K562 (cell line): ENCODE measurements around the gene CD164L2. TPM values are rescaled to one million over a fixed set of nuclear protein-coding genes. Genes with fewer than 3 reads are reported as not detected.
A peak's percentile ranks its signal among the peaks of the same experiment; 100 is the strongest.

Experiments
- ARID2 ChIP-seq: fragments of 450-650 bp; IDR thresholded peaks from 2 replicates; pipeline ENCODE4 v1.6.1; 2017; ENCODE audit warnings: antibody characterized with exemption, mild to moderate bottlenecking
- TBL1XR1 ChIP-seq, 2 experiments: IDR thresholded peaks; 2 replicates each; pipeline ENCODE4 v1.6.1; 2012; ENCODE audit warnings: improper control_type of control experiment in 2 of 2, low read length in 2 of 2, mild to moderate bottlenecking in 1 of 2
- ZNF23 ChIP-seq: fragments of 250-450 bp; sonication (Bioruptor Pico); IDR thresholded peaks from 2 replicates; pipeline ENCODE4 v1.4.0; 2020; ENCODE audit warnings: mild to moderate bottlenecking
- polyA plus RNA-seq, 8 experiments: library from polyadenylated mRNA; depleted of rRNA in 4 of 8; stranded (reverse) in 5 of 8; unstranded in 3 of 8; fragments of >200 nt; fragmentation: Nextera tagmentation in 2 of 8; fragmentation: Illumina TruSeq in 1 of 8; extraction: Ambion mirVana in 2 of 8; extraction: Trizol in 1 of 8; gene quantifications; 2 replicates each; pipeline versions ENCODE4 v1.2.1 to v1.2.3, GENCODE V29; 2011 to 2014; ENCODE audit warnings: inconsistent platforms in 1 of 8, missing spikeins in 1 of 8
- total RNA-seq, 7 experiments: library from RNA; depleted of rRNA in 6 of 7; stranded (reverse); fragments of >200 nt in 6 of 7; fragmentation: Illumina TruSeq in 2 of 7; extraction: Trizol in 2 of 7; gene quantifications; 2 replicates each; pipeline versions ENCODE4 v1.2.1 to v1.2.3, GENCODE V29; 2011 to 2021; ENCODE audit warnings: low replicate concordance in 1 of 7
- TF ChIP-seq, protein P1 (sequence below): IDR thresholded peaks from 2 replicates; pipeline ENCODE4 v1.6.1; 2012; ENCODE audit warnings: low read depth, low read length, improper control_type of control experiment, borderline replicate concordance
- TF ChIP-seq, protein P2 (sequence below), 2 experiments: fragments of 150-350 bp in 1 of 2; IDR thresholded peaks; 2 replicates each; pipeline ENCODE4 v1.6.1; 2012 to 2016; ENCODE audit warnings: low read depth in 2 of 2, low read length in 2 of 2, mild to moderate bottlenecking in 1 of 2, moderate library complexity in 1 of 2
- TF ChIP-seq, protein P3 (sequence below): sonication (generic); formaldehyde crosslinking; IDR thresholded peaks from 2 replicates; pipeline ENCODE4 v1.8.1; 2023; ENCODE audit warnings: mild to moderate bottlenecking, missing genetic modification reagents
- TF ChIP-seq, protein P4 (sequence below), 2 experiments: fragments of 450-650 bp in 1 of 2; sonication (generic) in 1 of 2; formaldehyde crosslinking in 1 of 2; IDR thresholded peaks; 2 replicates each; pipeline versions ENCODE4 v1.7.1 to v1.9.0; 2016 to 2022; ENCODE audit warnings: inconsistent platforms in 1 of 2, mild to moderate bottlenecking in 1 of 2, missing genetic modification reagents in 1 of 2

Gene CD164L2
- total and polyA plus RNA-seq, 9 of the 15 experiments (the other 6 are each of a cell fraction or from before 2014, with no cell fraction given) = 0.08 to 0.92 (median 0.38) TPM; not detected in 1

DNA sequence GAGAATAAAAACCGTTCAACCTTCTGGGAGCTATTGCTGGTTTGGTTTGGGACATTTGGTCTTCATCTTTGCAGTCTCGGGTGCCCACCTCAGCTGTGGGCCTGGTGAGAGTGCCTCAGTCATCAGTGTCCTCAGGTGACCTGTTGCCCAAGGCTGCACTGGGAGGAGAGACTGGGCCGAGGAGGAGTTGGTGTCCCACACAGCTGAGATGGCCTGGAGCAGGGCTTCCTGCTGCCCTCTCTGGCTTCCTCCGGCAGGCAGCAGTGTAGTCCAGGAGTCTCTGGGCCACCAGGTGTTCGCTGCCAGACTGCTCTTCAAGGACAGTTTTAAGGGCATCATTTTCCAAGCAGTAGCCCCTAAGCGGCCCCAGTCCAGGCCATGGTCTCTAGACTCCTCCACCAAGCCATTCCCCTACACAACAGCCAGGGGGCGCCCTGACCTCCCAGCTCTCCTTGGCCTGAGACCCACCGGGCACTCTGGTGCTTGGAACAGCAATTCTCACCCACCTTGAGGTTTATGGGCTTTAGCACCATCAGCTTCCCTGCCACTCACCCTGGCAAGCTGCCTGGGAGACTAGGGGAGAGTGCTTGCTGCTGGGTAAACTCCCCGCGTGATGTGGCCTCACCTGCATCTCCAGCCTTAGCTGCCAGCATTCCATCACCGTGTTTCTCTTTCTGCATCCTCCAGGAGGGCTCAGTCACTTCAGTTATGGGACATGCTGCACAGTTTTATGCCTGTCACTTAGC lies 50.4 kb downstream of the CD164L2 start (continued):
- TF ChIP-seq, protein P1, sequence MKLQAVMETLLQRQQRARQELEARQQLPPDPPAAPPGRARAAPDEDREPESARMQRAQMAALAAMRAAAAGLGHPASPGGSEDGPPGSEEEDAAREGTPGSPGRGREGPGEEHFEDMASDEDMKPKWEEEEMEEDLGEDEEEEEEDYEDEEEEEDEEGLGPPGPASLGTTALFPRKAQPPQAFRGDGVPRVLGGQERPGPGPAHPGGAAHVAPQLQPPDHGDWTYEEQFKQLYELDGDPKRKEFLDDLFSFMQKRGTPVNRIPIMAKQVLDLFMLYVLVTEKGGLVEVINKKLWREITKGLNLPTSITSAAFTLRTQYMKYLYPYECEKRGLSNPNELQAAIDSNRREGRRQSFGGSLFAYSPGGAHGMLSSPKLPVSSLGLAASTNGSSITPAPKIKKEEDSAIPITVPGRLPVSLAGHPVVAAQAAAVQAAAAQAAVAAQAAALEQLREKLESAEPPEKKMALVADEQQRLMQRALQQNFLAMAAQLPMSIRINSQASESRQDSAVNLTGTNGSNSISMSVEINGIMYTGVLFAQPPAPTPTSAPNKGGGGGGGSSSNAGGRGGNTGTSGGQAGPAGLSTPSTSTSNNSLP = no peak
- TF ChIP-seq, protein P2, sequence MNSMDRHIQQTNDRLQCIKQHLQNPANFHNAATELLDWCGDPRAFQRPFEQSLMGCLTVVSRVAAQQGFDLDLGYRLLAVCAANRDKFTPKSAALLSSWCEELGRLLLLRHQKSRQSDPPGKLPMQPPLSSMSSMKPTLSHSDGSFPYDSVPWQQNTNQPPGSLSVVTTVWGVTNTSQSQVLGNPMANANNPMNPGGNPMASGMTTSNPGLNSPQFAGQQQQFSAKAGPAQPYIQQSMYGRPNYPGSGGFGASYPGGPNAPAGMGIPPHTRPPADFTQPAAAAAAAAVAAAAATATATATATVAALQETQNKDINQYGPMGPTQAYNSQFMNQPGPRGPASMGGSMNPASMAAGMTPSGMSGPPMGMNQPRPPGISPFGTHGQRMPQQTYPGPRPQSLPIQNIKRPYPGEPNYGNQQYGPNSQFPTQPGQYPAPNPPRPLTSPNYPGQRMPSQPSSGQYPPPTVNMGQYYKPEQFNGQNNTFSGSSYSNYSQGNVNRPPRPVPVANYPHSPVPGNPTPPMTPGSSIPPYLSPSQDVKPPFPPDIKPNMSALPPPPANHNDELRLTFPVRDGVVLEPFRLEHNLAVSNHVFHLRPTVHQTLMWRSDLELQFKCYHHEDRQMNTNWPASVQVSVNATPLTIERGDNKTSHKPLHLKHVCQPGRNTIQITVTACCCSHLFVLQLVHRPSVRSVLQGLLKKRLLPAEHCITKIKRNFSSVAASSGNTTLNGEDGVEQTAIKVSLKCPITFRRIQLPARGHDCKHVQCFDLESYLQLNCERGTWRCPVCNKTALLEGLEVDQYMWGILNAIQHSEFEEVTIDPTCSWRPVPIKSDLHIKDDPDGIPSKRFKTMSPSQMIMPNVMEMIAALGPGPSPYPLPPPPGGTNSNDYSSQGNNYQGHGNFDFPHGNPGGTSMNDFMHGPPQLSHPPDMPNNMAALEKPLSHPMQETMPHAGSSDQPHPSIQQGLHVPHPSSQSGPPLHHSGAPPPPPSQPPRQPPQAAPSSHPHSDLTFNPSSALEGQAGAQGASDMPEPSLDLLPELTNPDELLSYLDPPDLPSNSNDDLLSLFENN (IDR thresholded peaks at IDR 0.05; ENCODE audit: low read depth in 2 of 2, low read length in 2 of 2) = peak in 1 of 2 experiments; percentile 33; a peak in 1 of 4 replicates
- TF ChIP-seq, protein P3, sequence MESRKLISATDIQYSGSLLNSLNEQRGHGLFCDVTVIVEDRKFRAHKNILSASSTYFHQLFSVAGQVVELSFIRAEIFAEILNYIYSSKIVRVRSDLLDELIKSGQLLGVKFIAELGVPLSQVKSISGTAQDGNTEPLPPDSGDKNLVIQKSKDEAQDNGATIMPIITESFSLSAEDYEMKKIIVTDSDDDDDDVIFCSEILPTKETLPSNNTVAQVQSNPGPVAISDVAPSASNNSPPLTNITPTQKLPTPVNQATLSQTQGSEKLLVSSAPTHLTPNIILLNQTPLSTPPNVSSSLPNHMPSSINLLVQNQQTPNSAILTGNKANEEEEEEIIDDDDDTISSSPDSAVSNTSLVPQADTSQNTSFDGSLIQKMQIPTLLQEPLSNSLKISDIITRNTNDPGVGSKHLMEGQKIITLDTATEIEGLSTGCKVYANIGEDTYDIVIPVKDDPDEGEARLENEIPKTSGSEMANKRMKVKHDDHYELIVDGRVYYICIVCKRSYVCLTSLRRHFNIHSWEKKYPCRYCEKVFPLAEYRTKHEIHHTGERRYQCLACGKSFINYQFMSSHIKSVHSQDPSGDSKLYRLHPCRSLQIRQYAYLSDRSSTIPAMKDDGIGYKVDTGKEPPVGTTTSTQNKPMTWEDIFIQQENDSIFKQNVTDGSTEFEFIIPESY = no peak
- no peak for TF ChIP-seq ARID2
- no peak for TF ChIP-seq TBL1XR1 (IDR thresholded peaks at IDR 0.05; ENCODE audit: low read length in 2 of 2)
- TF ChIP-seq, protein P4, sequence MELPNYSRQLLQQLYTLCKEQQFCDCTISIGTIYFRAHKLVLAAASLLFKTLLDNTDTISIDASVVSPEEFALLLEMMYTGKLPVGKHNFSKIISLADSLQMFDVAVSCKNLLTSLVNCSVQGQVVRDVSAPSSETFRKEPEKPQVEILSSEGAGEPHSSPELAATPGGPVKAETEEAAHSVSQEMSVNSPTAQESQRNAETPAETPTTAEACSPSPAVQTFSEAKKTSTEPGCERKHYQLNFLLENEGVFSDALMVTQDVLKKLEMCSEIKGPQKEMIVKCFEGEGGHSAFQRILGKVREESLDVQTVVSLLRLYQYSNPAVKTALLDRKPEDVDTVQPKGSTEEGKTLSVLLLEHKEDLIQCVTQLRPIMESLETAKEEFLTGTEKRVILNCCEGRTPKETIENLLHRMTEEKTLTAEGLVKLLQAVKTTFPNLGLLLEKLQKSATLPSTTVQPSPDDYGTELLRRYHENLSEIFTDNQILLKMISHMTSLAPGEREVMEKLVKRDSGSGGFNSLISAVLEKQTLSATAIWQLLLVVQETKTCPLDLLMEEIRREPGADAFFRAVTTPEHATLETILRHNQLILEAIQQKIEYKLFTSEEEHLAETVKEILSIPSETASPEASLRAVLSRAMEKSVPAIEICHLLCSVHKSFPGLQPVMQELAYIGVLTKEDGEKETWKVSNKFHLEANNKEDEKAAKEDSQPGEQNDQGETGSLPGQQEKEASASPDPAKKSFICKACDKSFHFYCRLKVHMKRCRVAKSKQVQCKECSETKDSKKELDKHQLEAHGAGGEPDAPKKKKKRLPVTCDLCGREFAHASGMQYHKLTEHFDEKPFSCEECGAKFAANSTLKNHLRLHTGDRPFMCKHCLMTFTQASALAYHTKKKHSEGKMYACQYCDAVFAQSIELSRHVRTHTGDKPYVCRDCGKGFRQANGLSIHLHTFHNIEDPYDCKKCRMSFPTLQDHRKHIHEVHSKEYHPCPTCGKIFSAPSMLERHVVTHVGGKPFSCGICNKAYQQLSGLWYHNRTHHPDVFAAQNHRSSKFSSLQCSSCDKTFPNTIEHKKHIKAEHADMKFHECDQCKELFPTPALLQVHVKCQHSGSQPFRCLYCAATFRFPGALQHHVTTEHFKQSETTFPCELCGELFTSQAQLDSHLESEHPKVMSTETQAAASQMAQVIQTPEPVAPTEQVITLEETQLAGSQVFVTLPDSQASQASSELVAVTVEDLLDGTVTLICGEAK (IDR thresholded peaks at IDR 0.05) = no peak
- TF ChIP-seq, protein P4 (CRISPR knock-in tag; IDR thresholded peaks at IDR 0.05) = no peak
- no peak for TF ChIP-seq ZNF23
